Measurements from ENCODE around the gene ZFAND3. TPM values are rescaled to one million over a fixed set of nuclear protein-coding genes. Genes with fewer than 3 reads are reported as not detected.
A peak's percentile ranks its signal among the peaks of the same experiment; 100 is the strongest.

ZFAND3 gene
- total RNA-seq, 1 experiment from 2014 or later, result 64.0 TPM

GRCh38 chr6:37971266-37971665, 151.7 kb downstream of the ZFAND3 start:
- Histone ChIP-seq H3K4me1 (ENCODE audit: insufficient read depth, low read length, poor library complexity, severe bottlenecking) (peaks cover 28% of the 10 kb centered on the region), H3K4me3 (ENCODE audit: low read depth, low read length, poor library complexity, severe bottlenecking) (no peak overlapping the region), H3K9me3 (ENCODE audit: low read depth, low read length, poor library complexity, severe bottlenecking) (peaks cover 14% of the 10 kb centered on the region), H3K27ac (ENCODE audit: low read depth, low read length, poor library complexity, severe bottlenecking) (peak overlapping the region; percentile 77), H3K36me3 (ENCODE audit: insufficient read depth, low read length, poor library complexity, severe bottlenecking) (no peaks in the 10 kb centered on the region), H3K27me3 (replicated peaks; ENCODE audit: insufficient read depth, low read depth, low read length, poor library complexity) (no peaks in the 10 kb centered on the region)
- TF ChIP-seq CTCF (conservative IDR thresholded peaks at IDR 0.05; ENCODE audit: low read depth, low read length) (no peak), EZH2 (IDR thresholded peaks at IDR 0.05; ENCODE audit: borderline replicate concordance, low read depth, low read length, poor library complexity, severe bottlenecking) (no peak)
- BruUV-seq (replicated peaks), result no TSS peak
- intact Hi-C loops (cut with micrococcal nuclease; ENCODE audit: unreplicated experiment), result no loop called here
- POLR2A ChIA-PET (ENCODE audit: low non-redundant PET), result no interaction called here
- DNase-seq (ENCODE audit: low spot score), result no peak
- CTCF ChIA-PET, result no interaction called here

GRCh38 chr6:37971711-37972390, 152.3 kb downstream of the ZFAND3 start:
- TF ChIP-seq CTCF (conservative IDR thresholded peaks at IDR 0.05; ENCODE audit: low read depth, low read length) (no peak), EZH2 (IDR thresholded peaks at IDR 0.05; ENCODE audit: borderline replicate concordance, low read depth, low read length, poor library complexity, severe bottlenecking) (no peak)
- Histone ChIP-seq H3K36me3 (ENCODE audit: insufficient read depth, low read length, poor library complexity, severe bottlenecking) (no peaks in the 10 kb centered on the region), H3K27ac (ENCODE audit: low read depth, low read length, poor library complexity, severe bottlenecking) (peak overlapping the region; percentile 77), H3K4me1 (ENCODE audit: insufficient read depth, low read length, poor library complexity, severe bottlenecking) (peaks cover 28% of the 10 kb centered on the region), H3K9me3 (ENCODE audit: low read depth, low read length, poor library complexity, severe bottlenecking) (peaks cover 14% of the 10 kb centered on the region), H3K4me3 (ENCODE audit: low read depth, low read length, poor library complexity, severe bottlenecking) (no peak overlapping the region), H3K27me3 (replicated peaks; ENCODE audit: insufficient read depth, low read depth, low read length, poor library complexity) (no peaks in the 10 kb centered on the region)
- DNase-seq (ENCODE audit: low spot score), result peak; percentile 25
- intact Hi-C loops (cut with micrococcal nuclease; ENCODE audit: unreplicated experiment), result no loop called here
- CTCF ChIA-PET, result no interaction called here
- no TSS peak for BruUV-seq (replicated peaks)
- POLR2A ChIA-PET (ENCODE audit: low non-redundant PET), result interaction anchor here (0.6 kb wide), 1 partner anchor 30 kb away, joined by 4 read pairs; no protein-coding TSS in a partner anchor

GRCh38 chr6:37972994-37973757, 153.6 kb downstream of the ZFAND3 start:
- no peaks in the 10 kb centered on the region for H3K27me3 ChIP-seq (replicated peaks; ENCODE audit: insufficient read depth, low read depth, low read length, poor library complexity)
- intact Hi-C loops (cut with micrococcal nuclease; ENCODE audit: unreplicated experiment), result no loop called here
- ChIA-PET CTCF (no interaction called here), POLR2A (ENCODE audit: low non-redundant PET) (interaction anchor here (0.5 kb wide), 1 partner anchor 9 kb away, joined by 3 read pairs; no protein-coding TSS in a partner anchor)
- peaks cover 35% of the 10 kb centered on the region for H3K4me1 ChIP-seq (ENCODE audit: insufficient read depth, low read length, poor library complexity, severe bottlenecking)
- DNase-seq (ENCODE audit: low spot score), result no peak
- H3K4me3 ChIP-seq (ENCODE audit: low read depth, low read length, poor library complexity, severe bottlenecking), result no peak overlapping the region
- H3K36me3 ChIP-seq (ENCODE audit: insufficient read depth, low read length, poor library complexity, severe bottlenecking), result no peaks in the 10 kb centered on the region
- peaks cover 14% of the 10 kb centered on the region for H3K9me3 ChIP-seq (ENCODE audit: low read depth, low read length, poor library complexity, severe bottlenecking)
- no TSS peak for BruUV-seq (replicated peaks)
- H3K27ac ChIP-seq (ENCODE audit: low read depth, low read length, poor library complexity, severe bottlenecking), result peak overlapping the region; percentile 77
- TF ChIP-seq EZH2 (IDR thresholded peaks at IDR 0.05; ENCODE audit: borderline replicate concordance, low read depth, low read length, poor library complexity, severe bottlenecking) (no peak), CTCF (conservative IDR thresholded peaks at IDR 0.05; ENCODE audit: low read depth, low read length) (no peak)
